CD1c-positive myeloid dendritic cell (primary cell): ENCODE measurements around the gene MCF2L.
"Not testable (repeated sequence)": the region's sequence is repeated elsewhere in the genome, so short reads cannot be mapped to it uniquely, and the experiment has no call there.

Experiments
- DNase-seq: peaks from one replicate; pipeline ENCODE4 v3.0.0-alpha.2; 2016; ENCODE audit errors: extremely low spot score

Gene MCF2L

DNA sequence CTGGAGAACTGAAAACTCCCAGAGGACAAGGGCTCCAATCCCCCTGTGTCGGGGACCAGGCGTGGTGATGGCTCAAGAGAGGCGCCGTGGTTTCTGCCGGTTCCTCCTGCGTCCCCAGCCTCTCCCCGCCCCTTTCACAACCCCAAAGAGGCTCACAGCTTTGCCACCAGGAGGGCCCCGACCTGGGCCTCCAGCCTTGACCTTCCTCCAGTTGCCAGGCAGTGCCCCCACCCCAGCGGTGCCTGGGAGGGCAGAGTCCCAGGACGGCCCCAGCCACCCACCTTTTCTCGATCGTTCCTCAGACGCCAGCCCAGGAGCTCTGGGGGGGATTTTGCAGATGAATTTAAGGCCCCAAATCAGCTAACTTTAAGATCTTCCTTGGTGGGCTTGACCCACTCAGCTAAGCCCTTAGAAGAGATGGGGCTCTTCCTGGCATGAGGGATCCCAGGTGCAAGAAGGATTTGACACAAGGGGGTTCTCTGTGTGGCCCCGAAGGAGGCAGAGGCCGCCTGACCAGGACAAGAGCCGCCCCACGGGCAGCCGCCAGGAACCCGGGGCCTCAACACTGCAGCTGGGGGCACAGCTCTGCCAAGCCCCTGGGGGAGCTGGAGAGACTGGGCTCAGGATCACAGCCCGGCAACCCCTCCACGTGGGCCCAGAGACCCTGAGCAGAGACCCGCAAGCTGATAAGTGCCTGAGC, 47.0 kb downstream of the MCF2L start:
- no peak for DNase-seq

DNA sequence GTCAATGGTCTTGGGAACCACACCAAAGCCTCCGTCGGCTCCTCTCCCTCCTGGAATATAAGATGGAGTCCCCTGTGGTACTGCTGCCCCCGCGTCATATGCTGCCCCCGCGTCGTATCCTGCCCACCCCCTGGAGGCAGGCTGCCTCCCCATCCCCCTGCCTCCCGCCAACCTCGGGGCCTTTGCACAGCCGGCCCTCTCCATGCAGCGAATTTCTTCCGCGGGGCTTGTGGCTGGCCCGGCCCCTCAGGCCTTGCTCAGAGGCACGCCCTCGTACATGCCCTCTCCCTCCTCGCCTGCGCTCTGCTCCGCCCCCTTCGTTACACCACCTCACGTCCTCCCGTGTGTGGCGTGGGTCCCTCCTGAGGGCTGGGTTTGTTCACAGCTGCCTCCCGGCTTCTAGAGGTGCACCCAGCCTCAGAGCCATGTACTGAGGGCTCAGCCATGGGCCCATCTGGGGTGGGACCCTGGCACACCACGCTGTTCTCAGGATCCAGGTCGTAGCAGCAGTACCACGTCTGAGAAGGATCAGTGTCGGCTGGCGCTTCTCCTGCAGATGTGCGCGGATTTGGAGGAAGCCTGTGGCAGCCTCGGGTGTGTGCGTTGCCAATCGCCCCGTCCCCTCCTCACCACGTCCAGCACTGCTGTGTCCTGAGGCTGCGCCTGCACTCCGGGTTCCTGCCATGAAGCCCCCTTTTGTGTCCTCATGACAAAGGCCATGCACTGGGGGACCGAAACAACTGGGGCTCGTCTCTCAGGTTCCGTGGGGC, 47.7 kb downstream of the MCF2L start:
- no peak for DNase-seq

DNA sequence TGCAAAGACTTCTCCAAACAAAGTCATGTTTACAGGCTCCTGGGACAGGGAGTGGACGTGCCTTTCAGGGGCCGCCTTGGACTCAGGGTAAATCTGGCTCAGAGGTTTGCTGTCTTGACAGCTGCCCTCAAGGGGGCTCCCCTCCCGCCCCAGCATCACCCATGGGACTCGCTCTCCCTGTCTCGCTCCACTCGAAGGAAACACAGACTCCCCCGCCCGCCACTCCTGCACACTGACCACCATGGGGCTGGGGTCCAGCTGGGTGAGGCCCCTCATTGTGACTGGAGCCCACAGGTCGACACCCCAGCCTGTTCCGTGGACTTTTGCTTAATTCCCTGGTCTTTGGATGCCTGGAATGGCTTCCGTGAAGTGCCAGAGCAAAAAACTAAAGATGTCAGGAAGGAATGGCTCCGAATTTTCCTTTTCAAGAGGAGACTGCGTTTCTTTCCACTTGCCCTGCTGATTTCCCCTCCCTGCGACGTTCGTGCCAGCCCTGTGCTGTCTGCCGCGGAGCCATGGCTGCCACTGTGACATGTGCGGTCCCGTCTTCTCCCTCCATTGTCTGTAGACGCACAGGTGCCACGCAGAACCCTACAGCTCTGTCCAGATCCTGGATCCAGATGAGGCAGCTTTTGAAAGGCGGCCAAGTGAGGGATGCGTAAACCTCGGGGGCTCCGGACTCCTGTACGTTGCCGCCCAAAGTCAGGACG, 48.6 kb downstream of the MCF2L start:
- DNase-seq = no peak

DNA sequence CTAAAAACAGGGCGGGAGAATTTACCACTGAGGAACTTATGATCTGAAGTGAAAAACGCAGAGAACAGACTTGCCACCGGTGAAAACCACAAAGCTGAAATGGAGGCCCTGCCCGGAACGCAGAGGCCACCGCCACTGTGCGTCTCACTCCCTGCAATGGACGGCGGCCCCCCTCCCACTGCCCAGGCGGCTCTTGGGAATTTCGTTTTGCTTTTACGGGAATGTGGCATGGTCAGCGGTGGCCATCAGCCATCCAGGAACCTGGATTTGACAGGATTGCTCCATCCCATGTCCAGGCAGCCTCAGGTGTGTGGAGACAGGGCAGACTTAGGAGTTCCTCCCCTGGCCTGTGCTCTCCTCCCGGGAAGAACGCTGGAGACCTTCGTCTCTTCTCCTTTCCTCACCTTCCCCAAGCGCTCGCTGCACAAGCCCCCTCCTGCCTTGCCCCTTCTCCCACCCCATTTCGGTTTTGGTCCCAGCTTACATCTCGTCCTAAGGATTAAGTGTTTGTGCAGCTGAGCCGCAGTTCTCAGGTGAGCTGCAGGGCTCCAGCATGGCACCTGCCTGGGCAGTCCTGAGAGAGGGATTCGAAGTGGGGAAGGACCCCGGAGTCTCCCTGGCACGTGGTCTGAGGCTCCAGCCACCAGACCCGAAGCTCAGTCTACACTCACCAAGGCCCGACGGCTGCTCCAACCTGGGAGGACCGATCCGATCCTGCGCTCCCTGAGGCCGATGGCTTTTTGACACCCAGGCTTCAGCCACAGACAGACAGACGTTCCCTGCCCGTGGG, 49.9 kb downstream of the MCF2L start:
- no peak for DNase-seq

DNA sequence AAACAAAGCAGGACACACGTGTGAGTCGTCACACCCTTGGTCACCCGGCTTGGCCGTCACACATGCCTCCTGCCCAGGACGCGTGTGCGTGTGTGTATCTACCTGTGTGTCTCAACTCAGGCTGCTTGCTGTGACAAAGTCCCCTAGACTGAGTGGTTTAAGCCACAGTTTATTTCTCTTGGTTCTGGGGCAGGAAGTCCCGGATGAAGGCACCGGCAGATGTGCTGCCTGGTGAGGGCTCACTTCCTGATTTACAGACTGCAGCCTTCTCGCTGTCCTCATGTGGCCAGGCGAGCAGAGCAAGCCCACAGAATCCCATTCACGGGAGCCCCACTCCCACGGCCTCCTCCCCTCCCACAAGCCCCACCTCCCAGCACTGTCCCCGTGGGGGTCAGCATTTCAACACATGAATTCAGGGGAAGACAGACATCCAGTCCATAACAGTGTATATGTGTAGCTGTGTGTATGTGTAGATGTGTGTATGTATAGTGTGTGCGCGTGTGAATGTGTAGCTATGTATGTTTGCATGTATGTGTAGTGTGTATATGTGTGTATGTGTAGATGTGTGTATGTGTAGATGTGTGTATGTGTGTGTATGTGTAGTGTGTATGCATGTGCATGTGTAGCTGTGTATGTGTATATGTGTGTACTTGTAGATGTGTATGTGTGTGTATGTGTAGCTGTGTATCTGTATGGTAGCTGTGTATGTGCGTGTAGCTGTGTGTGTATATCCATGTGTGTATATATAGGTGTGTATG, 51.5 kb downstream of the MCF2L start:
- DNase-seq = no peak

DNA sequence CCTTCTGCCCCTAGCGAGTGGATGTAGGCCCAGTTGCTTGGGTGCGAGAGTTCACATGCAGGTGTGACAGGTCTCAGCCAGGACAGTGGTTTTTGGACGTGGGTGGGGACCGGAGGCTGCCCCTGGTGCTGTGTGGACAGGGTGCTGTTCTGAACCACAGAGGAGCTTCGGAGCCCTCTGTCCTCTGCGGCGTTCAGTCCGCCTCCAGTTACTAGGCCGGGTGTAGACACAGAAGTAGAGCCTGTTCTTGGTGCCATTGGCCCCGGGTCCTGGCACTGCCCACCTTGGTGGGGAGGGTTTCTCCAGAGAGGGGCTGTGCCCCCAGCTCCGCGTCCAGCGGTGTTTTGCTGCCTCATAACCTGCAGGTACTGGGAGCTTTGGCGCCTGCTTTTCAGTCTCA, 52.4 kb downstream of the MCF2L start:
- no peak for DNase-seq

DNA sequence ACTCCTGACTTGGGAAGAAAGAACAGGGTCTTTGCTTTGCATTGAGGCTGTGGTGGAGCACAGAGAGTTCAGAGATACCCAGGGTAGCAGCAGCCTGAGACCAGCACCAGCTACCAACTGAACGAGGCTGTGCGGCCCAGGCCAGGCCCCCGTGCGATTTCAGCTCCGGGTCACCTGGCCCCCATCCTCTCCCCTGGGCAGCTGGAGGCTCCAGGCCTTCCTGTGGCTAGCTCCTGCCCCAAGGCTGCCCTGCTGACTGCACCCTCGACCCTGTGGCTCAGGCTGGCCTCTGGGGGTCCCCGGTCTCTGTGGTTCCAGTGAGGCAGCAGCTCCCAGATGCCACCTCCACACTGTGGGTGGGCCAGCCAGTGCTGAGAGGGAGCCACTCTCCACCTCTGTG, 52.8 kb downstream of the MCF2L start:
- no peak for DNase-seq

DNA sequence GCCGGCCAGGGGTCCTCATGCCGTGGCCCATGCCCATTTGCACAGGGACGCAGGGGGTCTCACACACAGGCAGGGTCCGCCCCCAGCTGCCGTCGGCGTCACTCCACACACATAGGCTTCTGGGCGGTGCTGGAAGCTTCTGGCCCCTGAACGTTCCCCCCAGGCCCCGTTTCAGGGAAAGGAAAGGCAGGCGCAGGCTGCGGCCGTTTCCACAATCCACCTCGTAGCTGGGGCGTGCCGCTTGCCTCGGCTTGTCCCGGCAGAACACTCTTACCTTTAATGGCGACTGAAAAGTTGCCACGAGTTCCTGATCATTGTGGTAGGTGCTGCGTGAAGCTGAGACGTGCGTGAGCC, 53.4 kb downstream of the MCF2L start:
- no peak for DNase-seq

DNA sequence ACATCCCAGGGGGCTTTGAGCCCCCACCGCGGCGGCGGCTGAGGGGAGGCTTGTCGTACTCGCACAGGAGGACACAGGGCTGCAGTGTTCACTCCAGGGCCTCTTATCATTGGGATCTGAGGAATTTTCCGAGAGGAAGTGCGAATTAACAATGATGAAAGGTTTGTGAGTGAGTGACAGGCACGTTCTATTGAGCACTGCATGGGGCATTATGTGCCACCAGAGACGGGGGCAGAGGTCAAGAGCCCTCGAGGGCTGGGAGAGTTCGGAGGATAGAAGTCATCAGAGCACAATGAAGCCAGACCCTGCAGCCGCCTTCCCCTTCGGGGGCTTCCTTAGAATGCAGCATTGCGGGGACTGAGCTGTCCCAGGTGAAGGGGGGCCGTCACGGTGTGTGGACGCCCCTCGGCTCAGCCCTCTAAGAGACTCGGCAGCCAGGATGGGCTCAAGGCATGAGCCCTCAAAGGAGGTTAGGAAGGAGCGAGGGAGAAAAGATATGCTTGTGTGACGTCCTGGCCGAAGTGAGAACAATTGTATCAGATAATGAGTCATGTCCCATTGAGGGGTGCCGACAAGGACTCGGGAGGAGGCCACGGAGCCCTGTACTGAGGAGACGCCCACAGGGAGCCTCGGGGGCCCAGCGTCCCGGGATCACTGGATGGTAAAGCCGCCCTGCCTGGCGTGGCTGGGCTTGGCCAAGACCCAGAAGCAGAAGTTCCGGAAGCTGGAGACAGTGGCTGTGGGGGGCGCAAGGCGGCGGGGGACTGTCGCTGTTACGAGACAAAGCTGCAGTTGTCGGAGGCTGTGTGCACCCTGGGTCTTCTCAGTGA, 53.9 kb downstream of the MCF2L start:
- no peak for DNase-seq

DNA sequence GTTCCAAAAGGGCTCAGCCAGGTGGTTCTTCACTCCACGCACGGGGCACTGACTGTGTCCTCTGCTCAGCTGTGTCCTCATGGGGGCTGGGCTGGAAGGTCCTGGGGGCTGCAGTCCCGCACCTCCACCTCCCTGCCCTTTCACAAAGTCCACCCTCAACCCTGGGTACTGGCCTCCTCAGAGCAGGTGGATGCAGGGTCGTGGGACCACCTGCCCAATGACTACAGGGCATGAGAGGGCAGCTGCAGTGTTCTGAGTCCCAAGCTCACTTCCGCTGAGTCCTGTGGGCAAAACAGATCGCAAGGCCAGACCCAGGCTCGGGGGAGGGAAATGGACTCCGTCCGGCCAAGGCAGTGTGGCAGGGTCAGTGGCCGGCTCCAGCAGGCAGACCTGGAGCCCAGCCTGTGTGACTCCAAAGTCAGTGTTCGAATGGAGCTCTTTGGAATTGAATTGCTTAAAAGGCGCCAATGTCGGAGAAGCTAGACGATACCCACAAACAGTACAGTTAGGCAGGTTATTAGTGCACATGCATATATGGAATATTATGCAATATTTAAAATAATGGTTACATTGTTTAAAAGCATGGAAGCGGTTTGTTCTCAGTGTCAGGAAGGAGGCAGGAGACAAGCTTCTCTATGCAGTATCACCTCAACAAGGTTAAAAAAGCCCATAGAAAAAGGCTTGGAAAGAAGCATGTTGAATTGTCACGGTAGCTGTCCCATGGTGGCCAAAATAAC, 54.8 kb downstream of the MCF2L start:
- DNase-seq = no peak

DNA sequence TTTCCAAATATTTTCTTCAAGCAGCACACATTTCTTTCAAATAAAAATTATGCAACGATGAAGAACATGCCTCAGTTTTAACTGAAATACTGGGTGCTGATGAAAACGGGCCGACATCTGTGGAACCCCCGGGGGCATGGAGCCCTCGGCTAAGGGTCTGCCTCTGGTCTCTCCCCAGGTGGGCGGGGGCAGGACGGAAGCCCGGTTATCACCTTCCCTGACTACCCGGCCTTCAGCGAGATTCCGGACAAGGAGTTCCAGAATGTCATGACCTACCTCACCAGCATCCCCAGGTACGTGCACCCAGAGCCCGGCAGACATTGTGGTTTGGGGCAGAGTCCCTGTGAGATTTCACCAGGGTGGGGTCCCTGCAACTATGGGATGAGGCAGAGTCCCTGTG, 55.5 kb downstream of the MCF2L start:
- no peak for DNase-seq

DNA sequence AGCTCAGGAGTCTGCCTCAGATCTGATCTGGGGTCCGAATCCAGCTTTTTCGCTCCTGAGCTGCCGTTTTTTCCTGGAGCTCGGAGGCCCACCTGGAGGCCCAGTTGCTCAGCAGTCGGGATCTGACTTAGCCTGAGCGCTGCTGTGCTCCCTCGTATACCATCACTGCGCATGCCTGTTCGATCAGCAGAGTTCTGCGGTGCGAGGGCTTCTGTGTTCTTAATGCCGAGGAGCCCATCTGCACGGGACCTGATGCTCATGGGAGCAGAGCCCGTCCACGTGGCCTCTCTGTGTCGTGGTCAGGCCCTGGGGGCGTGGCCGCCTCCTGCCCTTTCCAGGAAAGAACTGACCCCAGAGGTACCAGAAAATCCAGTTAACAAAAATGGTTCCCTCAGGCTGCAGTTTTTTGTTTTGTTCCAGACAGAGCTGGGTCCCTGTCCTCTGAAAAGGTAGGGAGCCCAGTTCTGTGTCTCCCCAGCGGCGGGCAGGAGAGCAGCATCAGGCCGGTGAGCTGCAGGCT, 57.4 kb downstream of the MCF2L start:
- DNase-seq = no peak

DNA sequence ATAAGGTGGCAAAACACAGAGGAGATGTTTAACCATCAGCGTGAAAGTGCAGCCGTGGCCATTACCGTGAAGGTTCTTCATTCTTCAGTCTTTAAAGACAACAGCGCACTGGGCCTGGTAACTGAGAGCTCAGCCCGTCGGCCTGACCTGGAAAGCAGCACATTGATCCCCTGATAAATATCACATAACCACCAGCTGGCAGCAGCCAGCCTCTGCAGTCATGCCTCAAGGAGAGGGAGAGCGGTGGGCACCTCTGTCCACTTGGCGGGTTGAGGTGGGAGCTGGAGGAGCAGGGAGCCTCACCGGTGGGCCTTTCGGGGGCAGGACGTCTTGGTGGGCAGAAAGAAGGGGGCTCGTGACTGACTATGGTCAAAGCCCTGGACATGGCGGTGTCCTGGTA, 58.1 kb downstream of the MCF2L start:
- DNase-seq = no peak

DNA sequence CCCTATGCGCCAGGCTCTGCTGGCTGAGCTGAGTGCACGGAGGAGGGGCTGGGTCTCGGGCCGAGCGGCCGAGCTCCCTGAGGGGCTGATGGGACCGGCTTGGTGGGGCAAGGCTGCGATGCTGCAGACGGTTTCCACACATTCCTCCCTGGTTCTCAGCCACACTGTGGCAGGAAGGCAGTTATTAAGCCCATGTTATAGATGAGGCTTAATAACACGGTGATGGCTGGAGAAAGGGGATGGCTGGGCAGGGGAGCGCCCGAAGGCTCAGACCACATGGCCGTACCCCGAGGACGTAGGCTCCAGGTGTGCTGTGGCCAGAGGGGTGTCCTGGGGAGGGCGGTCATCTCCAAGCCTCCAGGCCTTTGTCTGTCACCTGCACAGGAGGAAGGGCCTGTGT, 58.6 kb downstream of the MCF2L start:
- no peak for DNase-seq

DNA sequence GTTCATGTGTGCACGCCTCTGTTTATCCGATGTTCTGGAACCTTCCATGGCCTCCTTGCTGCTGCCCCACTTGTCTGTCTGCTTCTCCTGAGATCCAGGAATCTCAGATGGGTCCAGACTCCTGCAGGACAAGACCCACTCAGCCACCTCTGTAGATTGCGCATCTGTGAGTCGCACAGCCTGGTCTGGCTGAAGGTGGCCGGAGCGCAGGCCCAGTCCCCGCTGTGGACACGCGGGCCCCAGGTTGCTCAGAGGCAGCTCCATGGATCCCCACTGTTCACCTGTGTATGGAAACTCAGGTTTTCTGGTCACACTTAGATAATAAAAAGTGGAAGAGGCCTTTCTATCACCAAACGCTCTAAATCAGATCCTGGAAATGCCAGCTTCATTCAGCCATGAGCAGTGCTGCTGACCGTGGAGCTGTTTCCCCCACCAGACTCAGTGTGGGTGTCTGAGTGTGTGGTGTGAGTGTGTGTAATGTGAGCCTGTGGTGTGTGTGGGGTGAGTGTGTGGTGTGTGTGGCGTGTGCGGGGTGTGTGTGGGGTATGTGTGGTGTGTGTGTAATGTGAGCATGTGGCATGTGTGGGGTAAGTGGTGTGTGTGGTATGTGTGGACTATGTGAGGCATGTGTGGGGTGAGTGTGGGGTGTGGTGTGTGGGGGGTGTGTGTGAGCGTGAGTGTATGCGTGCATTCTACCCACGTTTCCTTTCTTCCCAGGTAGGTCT, 59.5 kb downstream of the MCF2L start:
- no peak for DNase-seq

DNA sequence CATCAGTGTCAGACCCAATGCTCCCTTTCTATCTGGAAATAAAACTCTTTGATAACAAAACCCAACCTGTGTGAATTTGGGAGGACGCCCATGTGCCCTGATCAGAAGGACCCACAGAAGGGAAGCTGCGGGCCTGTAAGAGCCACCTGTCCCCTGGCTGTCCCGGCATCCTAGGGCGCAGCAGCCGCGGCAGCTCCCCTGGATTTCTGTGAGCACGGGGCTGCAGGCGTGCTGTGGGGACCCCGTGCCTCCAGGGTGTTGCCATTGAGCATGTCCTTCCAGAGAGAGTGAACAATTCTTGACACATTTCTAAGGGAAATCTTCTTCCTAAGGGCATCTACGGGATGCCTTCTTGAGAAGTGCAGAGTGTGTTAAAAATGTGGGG, 60.0 kb downstream of the MCF2L start:
- DNase-seq = no peak

DNA sequence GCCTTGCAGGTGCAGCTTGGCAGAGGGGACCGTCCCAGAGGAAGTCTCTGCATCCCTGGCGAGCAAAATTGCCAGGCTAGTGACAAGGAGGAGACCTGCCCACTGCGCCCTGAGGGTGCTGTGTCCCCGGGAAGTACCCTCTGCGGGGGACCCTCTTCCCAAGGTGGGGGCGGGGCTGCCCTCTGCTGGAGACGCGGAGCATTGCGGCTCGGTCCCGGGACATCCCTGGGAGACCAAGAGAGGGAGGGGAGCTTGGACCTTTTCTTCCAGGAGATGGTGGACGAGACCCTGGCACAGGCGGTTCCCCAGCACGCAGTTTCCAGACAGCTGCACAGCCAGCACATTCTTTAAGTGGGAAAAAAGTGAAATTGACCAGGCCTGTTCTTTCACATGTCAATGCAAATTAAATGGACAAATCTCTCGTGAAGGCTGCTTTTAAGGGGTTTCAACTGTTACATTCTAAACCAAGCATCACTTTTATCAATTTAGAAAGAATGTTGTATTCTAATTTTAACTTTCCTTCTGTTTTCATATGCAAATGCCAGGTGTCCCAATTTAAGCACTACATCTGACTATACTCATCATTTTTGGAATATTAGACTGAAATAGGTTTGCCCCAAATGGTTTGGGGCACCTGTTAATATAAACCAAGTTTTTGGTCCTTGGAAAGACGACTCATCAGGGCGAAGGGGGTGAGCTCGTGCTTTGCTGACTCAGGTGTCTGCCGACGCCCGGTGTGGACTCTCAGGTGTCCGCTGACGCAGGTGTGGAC, 60.7 kb downstream of the MCF2L start:
- peak; percentile 16 for DNase-seq

DNA sequence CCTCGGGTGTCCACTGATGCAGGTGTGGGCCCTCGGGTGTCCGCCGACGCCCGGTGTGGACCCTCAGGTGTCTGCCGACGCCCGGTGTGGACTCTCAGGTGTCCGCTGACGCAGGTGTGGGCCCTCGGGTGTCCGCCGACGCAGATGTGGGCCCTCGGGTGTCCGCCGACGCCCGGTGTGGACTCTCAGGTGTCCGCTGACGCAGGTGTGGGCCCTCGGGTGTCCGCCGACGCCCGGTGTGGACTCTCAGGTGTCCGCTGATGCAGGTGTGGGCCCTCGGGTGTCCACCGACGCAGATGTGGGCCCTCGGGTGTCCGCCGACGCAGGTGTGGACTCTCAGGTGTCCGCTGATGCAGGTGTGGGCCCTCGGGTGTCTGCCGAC, 61.2 kb downstream of the MCF2L start:
- not testable (repeated sequence) for DNase-seq
